Stimulated activated CD4-positive, alpha-beta T cell treated with anti-CD3 and anti-CD28 coated beads, Interleukin-2, amount 100 ng/mL, for 4 hours (primary cell): ENCODE data around the gene SFN.
A peak's percentile ranks its signal among the peaks of the same experiment; 100 is the strongest.
"Not testable (repeated sequence)": the region's sequence is repeated elsewhere in the genome, so short reads cannot be mapped to it uniquely, and the experiment has no call there.

ENCODE experiments used
- DNase-seq: peaks from one replicate; pipeline ENCODE4 v3.0.0-alpha.2; 2020; ENCODE audit warnings: low read depth

SFN gene

DNA sequence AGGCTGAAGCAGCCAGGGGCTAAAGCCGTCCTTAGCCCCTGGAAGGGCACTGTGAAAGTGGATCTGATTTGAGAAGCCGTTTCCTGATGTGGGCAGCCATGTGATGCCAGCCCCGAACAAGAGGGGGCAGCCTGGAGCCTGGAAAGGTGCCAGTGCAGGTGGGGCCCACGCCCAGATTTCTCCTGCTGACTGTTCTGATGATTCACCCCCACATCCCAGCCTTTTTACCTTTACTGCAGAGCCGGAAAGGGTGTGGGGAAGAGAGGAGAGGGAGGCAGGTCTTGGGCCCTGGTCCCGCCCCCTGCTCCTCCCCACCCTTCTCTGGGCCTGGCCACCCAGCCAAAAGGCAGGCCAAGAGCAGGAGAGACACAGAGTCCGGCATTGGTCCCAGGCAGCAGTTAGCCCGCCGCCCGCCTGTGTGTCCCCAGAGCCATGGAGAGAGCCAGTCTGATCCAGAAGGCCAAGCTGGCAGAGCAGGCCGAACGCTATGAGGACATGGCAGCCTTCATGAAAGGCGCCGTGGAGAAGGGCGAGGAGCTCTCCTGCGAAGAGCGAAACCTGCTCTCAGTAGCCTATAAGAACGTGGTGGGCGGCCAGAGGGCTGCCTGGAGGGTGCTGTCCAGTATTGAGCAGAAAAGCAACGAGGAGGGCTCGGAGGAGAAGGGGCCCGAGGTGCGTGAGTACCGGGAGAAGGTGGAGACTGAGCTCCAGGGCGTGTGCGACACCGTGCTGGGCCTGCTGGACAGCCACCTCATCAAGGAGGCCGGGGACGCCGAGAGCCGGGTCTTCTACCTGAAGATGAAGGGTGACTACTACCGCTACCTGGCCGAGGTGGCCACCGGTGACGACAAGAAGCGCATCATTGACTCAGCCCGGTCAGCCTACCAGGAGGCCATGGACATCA lies at the start of gene SFN:
Gene SFN (plus strand): TSS at position 369 of the 904 bp plus-strand sequence. CDS start 64 bp downstream, at position 433.
- peak; percentile 32 for DNase-seq

- no peak for DNase-seq
Observed at GRCh38 chr1:26814377-26814776, 48.6 kb upstream of the SFN start.

- no peak for DNase-seq
Observed at GRCh38 chr1:26814893-26815292, 48.1 kb upstream of the SFN start.

- no peak for DNase-seq
Observed at GRCh38 chr1:26820784-26821269, 42.1 kb upstream of the SFN start.

DNA sequence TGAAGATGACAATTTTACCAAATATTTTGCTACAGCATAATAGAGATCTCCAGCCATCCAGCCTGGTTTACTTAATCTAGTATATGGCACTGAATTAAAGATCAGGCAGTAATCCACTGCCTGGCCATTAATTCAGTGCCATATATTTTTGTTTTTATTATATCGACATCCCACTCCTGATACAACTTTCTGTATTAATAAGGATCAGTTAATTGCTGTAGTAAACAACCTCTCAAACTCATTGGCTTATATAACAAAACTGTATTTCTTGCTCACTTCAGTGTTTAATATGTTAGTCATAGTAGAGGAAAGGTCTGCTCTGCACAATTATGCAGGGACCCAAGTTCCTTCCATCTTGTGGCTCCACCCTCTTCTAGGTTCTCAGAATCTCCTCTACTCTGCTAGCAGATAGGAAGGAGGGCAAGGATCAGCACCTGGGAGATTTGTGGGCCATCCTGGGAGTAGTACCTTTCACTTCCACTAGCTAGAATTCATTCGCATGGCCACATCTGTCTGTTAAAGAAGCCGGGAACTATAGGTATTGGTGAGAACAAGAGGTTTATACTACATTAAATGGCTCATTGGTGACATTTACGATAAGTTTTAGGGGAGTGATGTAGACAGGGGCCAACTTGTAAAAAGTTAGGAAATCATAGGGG lies 40.1 kb upstream of the SFN start:
- no peak for DNase-seq

DNA sequence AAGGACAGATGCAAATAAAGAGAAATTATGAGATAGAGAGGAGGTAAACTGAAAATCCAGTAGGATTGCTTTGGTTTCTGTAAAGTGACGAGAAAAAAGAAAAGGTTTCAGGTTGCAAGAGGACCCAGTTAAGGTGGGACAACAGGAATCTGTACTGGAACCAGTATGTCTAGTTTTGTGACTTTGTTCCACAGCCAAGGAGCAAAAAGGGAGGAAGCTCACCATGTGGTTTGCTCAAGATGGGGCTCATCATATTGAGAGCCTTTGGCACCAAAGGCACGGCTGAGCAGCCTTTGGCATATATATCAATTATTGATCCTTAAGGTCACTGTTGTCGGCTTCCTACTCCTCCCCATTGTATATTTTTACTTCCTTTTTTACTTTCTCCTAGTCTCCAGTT lies 38.2 kb upstream of the SFN start:
- no peak for DNase-seq

DNA sequence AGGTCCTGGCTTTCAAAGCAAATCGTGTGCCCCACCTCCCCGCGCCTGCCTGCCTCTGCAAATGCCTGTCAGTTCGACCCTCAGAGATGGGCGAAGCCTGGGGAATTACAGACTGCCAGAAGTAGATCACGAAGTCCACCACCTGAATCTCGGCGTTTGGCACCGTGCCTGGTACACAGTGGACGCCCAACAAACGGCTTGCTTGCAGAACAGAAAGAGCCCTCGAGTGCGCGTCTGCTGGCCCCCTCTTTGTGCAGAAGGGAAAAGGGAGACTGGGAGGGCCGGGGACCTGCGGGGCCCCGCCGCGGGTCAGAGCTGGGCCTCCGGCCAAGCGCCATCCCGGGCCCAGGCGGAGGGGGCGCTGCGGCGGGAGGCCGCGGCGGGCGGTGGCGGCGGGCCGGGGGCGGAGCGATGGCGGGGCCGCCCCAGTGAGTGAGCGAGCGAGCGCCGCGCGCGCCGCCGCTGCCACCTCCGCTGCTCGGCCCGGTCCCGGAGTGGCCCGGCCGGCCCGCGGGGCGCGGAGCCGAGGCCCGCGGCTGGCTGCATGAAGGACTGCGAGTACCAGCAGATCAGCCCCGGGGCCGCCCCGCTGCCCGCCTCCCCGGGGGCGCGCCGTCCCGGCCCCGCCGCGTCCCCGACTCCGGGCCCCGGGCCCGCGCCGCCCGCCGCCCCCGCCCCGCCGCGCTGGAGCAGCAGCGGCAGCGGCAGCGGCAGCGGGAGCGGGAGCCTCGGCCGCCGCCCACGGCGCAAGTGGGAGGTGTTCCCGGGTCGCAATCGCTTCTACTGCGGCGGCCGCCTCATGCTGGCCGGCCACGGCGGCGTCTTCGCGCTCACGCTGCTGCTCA lies 36.5 kb upstream of the SFN start, which contains the start of gene ZDHHC18:
Gene ZDHHC18 (plus strand): TSS at position 428 of the 845 bp plus-strand sequence. CDS start 117 bp downstream, at position 545.
- DNase-seq = peak; percentile 46

GRCh38 chr1:26827106-26827604 lies 35.8 kb upstream of the SFN start:
- no peak for DNase-seq

- no peak for DNase-seq
Observed at GRCh38 chr1:26827663-26828062, 35.3 kb upstream of the SFN start.

DNA sequence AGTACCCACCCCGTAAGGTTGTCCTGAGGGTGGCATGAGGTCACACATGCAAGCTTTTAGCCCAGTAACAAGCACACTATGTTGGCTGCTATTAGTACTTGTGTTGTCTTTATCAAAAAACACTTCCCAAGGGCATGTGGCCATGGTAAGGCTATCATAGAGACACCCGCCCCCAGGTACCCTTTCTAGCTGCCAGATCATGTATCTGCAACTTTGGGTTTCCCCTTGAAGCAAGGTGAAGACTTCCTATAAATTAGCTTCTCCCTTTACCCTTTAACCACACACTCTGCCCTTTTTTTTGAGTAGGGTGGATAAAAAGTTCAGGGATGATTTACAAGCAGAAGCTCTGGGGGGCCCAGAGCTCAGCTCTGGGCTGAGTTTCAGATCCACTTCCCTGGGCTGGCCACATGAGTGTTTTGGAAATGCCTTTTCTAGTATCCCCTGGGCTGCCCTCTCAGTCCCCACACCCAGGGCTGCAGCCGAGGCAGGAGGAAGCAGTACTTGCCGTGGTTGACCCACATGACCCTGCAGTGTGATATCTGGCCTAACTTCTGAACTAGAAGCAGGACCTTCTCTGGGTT lies 34.4 kb upstream of the SFN start:
- DNase-seq = no peak

- DNase-seq = no peak
Observed at GRCh38 chr1:26829184-26829911, 33.6 kb upstream of the SFN start.

DNA sequence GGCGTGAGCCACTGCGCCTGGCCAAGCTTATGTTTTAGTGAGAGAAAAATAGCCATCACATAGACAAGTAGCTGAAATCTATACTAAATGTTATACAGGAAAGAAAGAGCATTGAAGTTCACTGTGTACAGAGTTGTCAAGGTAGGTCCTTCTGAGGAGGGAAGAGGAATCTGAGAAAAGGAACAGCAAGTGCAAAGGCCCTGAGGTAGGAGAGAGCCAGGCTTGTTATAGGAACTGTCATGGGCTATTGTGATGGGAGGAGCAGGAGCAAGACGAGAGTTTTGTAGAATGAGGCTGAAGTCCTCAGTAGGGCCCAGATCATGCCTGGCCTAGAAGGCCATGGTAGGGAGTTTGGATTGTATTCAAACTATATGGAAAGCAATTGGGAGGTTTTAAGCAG lies 31.9 kb upstream of the SFN start:
- no peak for DNase-seq

DNA sequence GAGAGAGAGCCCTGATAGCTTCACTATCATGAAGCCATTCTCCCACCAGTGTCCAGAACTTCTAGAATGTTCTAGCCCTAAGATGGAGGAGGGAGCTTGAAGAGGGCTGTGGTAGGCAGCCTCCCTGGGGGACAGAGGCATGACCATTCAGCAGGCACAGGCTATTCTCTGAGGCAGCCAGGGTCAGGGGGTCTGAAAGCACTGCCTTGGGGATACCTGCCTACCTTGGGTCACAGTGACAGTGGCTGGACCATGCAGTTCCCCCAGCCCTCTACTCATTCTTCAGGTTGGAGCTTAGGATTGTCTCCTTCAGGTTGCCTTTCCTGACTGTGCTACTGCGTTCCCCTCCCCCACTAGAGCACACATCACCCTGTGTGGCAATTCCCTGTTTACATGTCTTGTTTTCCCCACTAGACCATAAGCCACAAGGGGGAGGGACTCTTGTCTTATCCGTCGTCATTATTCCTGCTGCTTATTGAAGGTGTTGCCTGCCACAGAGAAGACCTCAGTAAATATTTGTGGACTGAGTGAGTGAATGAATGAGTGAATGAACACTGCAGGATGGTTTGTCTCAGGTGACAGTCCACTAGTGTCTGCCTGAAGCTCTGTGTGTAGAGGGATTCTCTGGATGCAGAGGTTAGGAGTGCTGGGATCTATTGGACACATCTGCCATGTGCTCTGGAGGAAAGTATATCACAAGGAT lies 31.3 kb upstream of the SFN start:
- no peak for DNase-seq

DNA sequence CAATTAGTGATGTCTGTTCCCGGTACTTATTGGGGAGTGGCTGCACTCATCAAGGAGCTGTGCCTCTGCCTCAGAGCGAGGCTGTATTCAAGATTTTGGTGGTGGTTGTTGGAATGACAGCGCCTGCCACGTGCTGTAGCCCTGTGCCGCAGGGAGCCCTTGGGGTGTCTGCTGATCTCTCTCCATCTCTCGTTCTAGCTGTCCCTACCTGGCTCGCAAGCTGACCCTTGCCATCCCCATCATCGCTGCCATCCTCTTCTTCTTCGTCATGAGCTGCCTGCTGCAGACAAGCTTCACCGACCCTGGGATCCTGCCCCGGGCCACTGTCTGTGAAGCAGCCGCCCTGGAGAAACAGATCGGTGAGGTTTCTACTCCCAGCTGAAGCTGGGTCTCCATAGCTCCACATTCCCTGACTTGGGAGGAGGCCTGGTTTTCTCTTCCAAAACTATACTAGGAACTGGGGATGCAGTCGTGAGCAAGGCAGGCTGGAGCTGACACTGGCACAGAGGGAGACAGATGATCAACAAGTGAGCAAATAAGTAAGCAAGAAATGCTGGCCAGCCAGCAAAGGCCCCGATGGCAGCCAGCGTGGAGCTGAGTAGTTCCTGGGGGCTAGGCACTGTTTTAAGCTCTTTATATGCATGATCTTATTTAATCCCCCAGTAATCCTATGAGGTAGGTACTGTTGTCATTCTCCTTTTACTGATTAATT lies 30.5 kb upstream of the SFN start:
- no peak for DNase-seq

DNA sequence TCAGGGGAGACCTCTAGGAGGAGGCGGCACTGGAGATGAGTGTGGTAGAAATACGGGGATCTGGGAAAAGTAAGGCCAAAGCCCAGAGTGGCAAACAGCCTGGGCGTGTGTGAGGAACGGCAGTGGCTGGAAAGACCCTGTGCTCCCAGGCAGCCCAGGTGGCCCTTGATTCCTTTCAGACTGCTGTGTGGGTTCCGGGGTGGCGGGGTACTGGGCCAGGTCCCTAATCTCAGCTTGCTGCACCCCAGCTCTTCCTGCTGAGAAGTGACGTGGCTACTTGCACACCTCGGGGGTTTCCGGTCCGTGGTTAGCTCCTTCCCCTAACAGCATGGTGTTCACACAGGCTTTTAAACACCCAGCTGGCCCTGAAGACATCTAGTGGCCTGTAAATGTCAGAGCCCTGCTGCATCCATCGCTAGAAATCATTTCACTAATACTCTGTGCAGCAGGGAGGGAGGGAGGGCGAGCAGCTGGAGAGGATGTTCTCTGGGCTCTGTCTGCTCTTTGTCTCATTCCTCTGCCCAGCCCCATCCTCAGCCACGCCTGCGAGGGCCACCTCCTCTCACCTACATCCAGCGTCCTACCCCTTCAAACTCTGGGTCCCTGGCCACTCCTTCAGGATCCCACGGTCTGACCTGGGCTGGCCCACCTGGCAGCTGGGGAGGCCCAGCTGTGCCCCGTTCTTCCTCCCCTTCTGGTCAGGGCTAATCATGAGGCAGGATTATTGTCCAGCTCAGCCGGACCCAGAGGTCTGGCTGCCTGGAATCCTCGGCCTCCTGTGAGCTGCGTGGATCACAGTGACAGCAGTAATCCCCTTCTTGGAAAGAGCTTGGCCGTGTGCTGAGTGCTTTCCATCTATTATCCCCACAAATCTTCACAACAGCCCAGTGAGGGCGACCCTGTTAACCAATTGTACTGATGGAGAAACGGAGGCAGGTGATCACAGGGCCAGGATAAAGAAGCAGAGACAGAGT lies 29.2 kb upstream of the SFN start:
- DNase-seq = peak; percentile 80

DNA sequence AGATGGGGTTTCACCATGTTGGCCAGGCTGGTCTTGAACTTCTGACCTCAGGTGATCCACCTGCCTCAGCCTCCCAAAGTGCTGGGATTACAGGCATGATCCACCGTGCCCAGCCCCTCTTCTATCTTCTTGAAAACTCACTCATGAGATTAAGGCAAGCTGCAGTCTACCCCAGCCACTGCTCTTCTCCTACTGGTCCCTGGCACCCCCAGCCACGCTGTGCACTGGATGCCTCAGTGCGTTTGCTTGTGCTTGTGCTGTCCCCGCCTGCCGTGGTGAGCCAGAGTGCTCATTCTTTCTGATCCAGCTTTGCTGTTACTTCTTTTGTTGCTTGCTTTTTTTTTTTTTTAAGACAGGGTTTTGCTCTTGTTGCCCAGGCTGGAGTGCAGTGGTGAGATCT lies 25.3 kb upstream of the SFN start:
- DNase-seq = not testable (repeated sequence)

- no peak for DNase-seq
Observed at GRCh38 chr1:26838474-26839338, 24.2 kb upstream of the SFN start.
